MV-4-11 (cell line): ENCODE results near the gene FHOD1.

ENCODE experiments used
- DNase-seq: peaks from one replicate; lab custom pipeline; 2025; lab: John Stamatoyannopoulos, UW

Gene FHOD1

DNA sequence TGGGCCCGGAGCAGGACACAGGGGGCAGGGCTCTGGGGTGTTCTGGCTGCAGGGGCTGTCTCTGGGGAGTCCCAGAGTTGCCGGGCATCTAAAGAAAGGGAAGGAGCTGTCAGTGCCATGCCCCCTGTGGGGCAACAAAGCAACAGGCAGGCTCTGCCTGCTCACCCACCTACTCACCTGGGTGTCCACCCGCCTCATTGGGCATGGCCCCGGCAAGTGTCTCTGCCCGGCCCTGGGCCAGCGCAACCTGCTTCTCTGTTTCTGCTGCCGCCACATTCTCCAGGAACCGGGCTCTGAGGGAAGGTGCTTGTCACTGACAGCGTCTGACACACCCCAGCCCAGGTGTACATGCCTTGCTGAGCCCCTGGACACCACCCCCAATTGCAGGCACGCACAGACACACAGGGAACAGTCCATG is 13.1 kb downstream of the FHOD1 start:
- DNase-seq, result no peak

DNA sequence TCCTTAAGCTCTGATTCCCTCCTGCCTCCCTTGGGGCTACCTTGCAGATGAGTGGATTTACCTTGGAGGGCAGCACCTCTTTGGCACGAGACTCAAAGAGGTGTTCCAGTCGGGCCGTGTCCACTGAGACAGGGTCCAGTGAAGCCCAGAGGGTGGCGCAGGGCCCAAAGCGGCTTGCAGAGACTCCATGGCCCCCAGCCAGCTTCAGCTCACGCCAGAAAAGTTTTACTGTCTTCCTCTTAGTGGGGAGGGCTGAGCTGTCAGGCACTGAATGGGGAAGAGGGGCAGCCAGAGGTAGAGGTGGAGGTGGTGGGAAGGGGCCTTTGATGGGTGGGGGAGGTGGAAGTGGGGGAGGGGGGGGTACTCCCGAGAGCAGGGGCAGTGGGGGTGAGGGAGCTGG is 13.7 kb downstream of the FHOD1 start:
- no peak for DNase-seq

GRCh38 chr16:67230809-67231660 is 16.2 kb downstream of the FHOD1 start:
- DNase-seq, result no peak

DNA sequence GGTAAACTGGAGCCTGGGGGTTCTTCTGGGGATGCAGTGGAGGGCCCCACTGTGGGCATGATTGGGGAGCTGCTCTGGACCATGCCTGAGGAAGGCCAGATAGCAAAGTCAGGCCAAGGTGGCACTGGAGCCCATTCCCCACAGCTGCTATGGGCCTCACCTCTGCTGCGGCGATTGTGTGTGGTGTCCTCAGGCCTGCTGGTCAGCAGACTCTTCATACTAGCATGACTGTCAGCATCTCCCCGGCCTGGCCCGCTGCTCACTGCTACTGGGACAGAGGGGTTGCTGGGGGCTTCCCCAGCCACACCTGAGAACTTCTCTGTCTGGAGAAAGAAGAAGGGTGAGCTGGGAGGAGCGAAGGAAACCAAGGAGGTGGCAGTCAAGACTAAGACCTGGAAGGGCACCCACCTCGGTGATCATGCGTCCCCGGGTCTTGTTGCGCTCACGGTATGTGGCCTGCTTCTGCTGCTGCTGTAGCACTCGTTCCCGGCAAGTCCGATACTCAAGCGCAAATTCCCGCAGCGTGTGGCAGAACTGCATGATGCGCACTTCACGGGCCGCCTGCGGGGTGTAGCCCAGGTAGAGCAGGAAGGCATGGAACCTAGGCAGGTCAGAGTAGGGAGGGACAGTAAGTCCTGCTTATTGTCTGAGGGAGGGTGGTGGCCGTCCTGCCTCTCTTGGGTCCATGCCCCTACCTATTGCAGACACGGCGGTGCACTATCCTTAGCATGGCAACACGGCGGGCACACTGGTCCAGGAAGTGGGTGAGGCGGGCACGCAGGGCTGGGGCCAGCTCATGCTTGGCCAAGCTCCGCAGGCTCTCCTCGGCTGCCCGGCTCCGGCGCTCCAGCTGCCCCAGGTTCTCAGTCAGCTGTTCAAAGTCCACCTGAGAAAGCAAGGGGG is 17.1 kb downstream of the FHOD1 start:
- DNase-seq, result no peak

GRCh38 chr16:67228905-67229304 is 18.4 kb downstream of the FHOD1 start:
- no peak for DNase-seq

- DNase-seq, result no peak
These were observed 19.1 kb downstream of the FHOD1 start for GRCh38 chr16:67228034-67228785.

DNA sequence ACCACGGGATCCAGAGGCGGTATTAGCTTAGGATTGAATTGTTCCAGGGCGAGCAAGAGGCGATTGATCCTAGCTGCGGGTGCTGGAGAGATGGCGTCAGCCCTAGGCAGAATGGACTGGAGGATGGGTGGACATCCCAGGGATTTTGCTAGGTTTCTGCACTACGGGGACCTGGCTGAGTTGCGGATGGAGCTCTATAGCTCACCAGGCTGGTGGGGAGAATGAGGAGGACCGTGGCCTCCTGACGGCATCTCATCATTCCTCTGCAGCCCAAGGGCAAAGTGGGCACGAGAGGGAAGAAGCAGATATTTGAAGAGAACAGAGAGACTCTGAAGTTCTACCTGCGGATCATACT is 19.7 kb downstream of the FHOD1 start:
- no peak for DNase-seq

DNA sequence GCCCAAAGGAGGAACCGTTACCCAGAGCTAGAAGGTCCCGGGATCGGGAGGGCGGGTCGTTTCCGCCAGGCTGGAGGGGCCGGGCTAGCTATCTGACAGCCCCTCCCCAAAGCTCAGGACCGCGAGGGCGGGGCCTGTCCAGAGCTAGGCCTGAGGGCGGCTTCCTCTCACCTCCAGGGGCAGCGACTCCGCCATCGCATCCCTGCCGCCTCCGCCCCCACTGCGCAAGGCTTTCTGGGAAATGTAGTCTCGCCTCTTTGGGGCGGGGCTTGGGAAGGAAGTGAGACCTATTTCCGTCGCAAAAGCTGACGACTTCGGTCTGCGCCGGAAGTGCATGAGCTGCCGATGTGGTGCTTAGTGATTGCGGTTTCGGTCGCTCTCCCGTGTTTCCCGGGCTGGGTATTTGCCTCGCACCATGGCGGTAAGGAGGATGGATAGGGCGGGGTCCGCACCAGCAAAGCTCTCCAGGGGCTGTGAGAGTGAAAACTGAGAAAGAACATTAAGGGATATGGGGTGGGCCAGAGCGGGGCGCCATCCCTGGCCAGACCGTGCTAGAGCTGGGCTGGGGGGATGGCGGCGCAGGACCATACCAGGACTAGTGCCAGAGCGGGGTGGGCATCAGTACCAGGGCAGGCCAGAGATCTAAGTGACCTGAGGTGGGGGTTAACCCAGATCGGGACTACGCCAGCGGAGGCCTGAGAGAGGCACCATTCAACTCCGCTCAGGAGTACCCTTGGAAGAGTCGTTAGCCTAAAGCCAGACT is 20.3 kb downstream of the FHOD1 start, which contains the start of gene TMEM208:
TSS of gene TMEM208 (plus strand) at position 327 of the 763 bp plus-strand sequence. CDS start at position 416, 89 bp downstream.
- peak; percentile 99 for DNase-seq

- DNase-seq, result no peak
These were observed 20.9 kb downstream of the FHOD1 start for GRCh38 chr16:67226295-67226803.

- no peak for DNase-seq
These were observed 23.3 kb downstream of the FHOD1 start for GRCh38 chr16:67223992-67224391.

DNA sequence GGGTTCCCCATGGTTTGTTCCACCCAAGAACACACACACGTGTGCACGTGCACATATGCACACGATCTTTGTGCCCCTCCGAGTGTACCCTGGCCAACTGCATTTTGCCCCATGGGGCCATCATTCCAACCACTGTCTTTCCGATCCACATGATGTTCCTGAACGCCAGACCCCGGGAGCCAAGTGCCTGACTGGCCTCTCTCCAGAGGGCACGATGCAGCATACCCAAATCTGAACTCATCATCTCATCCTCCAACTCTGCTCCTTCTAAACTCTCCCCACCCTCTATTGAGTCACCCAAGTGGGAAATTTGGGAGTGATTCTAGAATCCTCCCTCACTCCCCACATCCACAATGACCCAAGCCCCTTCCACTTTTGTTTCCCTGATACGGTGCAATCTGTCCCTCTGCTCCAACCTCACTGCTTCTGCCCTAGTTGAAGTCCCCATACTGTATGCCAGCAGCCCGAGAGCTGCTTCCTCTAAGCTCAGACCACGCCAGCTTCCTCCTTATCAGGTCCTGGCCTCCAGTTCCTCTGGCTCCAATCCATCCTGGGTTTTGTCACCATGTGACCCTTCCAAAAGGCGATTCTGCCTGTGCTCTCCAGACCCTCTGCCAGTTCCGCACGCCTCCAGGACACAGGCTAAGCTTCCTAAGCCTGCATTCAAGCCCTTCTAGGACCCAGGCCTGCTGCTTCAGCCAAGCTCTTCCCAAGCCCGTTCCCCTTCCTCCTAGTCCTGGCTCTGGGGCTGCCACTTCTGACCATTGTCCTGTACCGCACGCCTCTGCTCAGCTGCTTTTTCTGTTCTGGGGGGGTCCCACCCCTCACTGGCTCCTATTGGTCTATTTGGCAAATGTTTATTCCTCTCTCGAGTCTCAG is 30.4 kb downstream of the FHOD1 start:
- peak; percentile 65 for DNase-seq

GRCh38 chr16:67215706-67216105 is 31.6 kb downstream of the FHOD1 start:
- no peak for DNase-seq

DNA sequence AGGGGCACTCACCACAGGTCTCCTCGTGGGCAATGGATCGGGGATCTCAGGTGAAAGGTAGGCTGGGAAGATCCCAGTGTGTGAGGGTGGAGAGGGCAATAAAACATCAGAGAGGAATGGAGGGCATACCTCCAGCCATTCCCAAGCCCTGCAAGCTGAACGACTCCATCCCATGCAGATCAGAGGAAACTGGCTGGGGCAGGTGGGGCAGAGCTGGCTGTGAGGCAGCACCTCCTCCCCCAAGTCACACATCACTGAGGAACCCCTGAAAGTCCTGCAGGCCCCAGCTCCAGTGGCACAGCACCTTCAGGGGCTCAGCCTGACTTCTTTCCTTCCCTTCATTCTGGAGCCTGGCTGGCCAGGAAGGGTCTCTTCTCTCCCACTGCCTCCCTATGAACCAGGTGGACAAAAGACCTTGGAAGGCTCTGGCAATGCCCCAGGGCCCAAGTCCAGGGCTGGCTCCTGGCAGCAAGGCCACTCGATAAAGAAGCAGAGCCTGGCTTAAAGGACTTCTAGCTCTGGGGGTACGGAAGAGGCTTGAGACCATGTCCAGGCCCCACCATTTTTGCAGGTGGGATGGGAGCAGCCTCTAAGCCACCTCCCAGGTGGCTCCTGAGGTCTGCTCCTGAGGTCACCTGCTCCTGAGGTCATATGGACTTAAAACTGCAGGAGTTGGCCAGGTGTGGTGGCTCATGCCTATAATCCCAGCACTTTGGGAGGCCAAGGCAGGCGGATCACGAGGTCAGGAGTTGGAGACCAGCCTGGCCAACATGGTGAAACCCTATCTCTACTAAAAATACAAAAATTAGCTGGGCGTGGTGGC is 33.9 kb downstream of the FHOD1 start:
- DNase-seq, result no peak

DNA sequence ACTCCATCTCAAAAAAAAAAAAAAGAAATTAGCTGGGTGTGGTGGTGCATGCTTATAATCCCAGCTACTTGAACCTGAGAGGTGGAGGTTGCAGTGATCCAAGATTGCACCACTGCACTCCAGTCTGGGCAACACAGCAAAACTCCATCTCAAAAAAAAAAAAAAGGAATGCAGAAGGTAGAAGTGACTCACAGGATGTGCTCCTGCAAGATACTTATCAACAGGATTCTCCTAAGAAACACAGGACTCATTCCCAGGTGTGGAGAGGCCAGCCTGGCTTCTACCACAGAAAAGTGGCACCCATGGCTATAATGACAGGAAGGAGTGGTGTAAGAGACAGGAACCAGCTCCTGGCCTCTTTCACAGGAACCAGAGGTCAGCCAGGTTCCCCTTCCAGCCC is 34.5 kb downstream of the FHOD1 start:
- DNase-seq, result no peak

DNA sequence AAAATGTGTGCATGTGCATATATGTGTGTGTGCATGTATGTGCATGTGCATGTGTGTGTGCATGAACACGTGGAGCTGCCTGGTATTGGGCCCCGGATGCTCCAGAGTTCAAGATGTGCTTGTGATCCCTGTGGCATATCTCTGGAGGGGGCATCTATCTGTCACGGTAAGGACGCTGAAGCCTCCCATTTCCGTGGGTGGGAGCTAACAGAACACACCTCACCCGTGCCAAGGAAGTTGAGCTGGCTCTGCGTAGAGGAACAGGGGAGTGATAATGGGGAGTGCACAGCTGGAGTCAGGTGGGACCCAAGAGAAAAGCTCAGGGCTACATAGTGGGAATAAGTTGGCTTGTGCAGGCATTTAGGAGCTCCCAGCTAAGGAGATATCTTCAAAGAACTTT is 35.6 kb downstream of the FHOD1 start:
- no peak for DNase-seq

GRCh38 chr16:67210069-67210937 is 37.0 kb downstream of the FHOD1 start:
- no peak for DNase-seq

GRCh38 chr16:67209565-67209964 is 37.7 kb downstream of the FHOD1 start:
- no peak for DNase-seq

- no peak for DNase-seq
These were observed 39.0 kb downstream of the FHOD1 start for GRCh38 chr16:67208154-67208896.
